H9 (cell line): Measurements from ENCODE around the gene VWA8. TPM values are rescaled to one million over a fixed set of nuclear protein-coding genes. Genes with fewer than 3 reads are reported as not detected.

Experiments used
- DNase-seq: peaks from one replicate; pipeline ENCODE4 v3.0.0-alpha.2; 2017
- H2AFZ ChIP-seq: one replicate; pipeline ENCODE4 v1.6.1; 2013; ENCODE audit warnings: mild to moderate bottlenecking, low read length, control low read depth, moderate library complexity
- H2AK5ac ChIP-seq: 2 replicates; pipeline ENCODE4 v1.6.1; 2013; ENCODE audit warnings: low read length, control low read depth, mixed read lengths; ENCODE audit not compliant: insufficient read length
- H2BK120ac ChIP-seq: one replicate; pipeline ENCODE4 v1.6.1; 2013; ENCODE audit warnings: low read depth, mild to moderate bottlenecking, low read length, control low read depth, inconsistent platforms; ENCODE audit not compliant: poor library complexity, severe bottlenecking
- H2BK12ac ChIP-seq: 2 replicates; pipeline ENCODE4 v1.6.1; 2013; ENCODE audit warnings: low read length, control low read depth, mixed read lengths, low read depth; ENCODE audit not compliant: insufficient read length
- H2BK15ac ChIP-seq: 2 replicates; pipeline ENCODE4 v1.6.1; 2013; ENCODE audit warnings: low read depth, low read length, control low read depth
- H2BK20ac ChIP-seq: one replicate; pipeline ENCODE4 v1.6.1; 2013; ENCODE audit warnings: low read depth, mild to moderate bottlenecking, low read length, control low read depth, inconsistent platforms; ENCODE audit not compliant: poor library complexity, severe bottlenecking
- H2BK5ac ChIP-seq: 2 replicates; pipeline ENCODE4 v1.6.1; 2013; ENCODE audit warnings: low read length, control low read depth, mixed read lengths; ENCODE audit not compliant: insufficient read length
- H3K14ac ChIP-seq: 2 replicates; pipeline ENCODE4 v1.6.1; 2013; ENCODE audit warnings: low read length, control low read depth; ENCODE audit not compliant: insufficient read depth
- H3K18ac ChIP-seq: 2 replicates; pipeline ENCODE4 v1.6.1; 2013; ENCODE audit warnings: low read depth, mild to moderate bottlenecking, mixed read lengths, low read length, control low read depth; ENCODE audit not compliant: insufficient read length
- H3K23ac ChIP-seq: 2 replicates; pipeline ENCODE4 v1.6.1; 2013; ENCODE audit warnings: low read length, control low read depth, mixed read lengths, low read depth; ENCODE audit not compliant: insufficient read length
- H3K23me2 ChIP-seq: 2 replicates; pipeline ENCODE4 v1.6.1; 2013; ENCODE audit warnings: low read depth, mild to moderate bottlenecking, mixed read lengths, low read length, control low read depth; ENCODE audit not compliant: insufficient read length, poor library complexity, severe bottlenecking
- H3K27ac ChIP-seq: 2 replicates; pipeline ENCODE4 v1.5.1; 2013; ENCODE audit warnings: low read length, control low read depth, mixed read lengths, low read depth; ENCODE audit not compliant: insufficient read length
- H3K27me3 ChIP-seq: 2 replicates; pipeline ENCODE4 v1.6.1; 2013; ENCODE audit warnings: low read length, control low read depth, inconsistent platforms; ENCODE audit not compliant: insufficient read depth
- H3K4ac ChIP-seq: 2 replicates; pipeline ENCODE4 v1.6.1; 2013; ENCODE audit warnings: low read depth, mild to moderate bottlenecking, control low read depth, inconsistent platforms, low read length, moderate library complexity
- H3K4me1 ChIP-seq: 2 replicates; pipeline ENCODE4 v1.6.1; 2013; ENCODE audit warnings: low read length, control low read depth, inconsistent platforms; ENCODE audit not compliant: insufficient read depth
- H3K4me2 ChIP-seq: 2 replicates; pipeline ENCODE4 v1.6.1; 2013; ENCODE audit warnings: low read length, control low read depth, mixed read lengths; ENCODE audit not compliant: insufficient read length, insufficient read depth
- H3K56ac ChIP-seq: 2 replicates; pipeline ENCODE4 v1.6.1; 2013; ENCODE audit warnings: low read depth, mild to moderate bottlenecking, mixed read lengths, low read length, control low read depth; ENCODE audit not compliant: insufficient read length
- H3K79me1 ChIP-seq: 2 replicates; pipeline ENCODE4 v1.6.1; 2013; ENCODE audit warnings: low read depth, mild to moderate bottlenecking, moderate library complexity, low read length, control low read depth, inconsistent platforms; ENCODE audit not compliant: insufficient read depth, poor library complexity, severe bottlenecking
- H3K79me2 ChIP-seq: 2 replicates; pipeline ENCODE4 v1.6.1; 2013; ENCODE audit warnings: low read length, control low read depth, inconsistent platforms; ENCODE audit not compliant: insufficient read depth
- H3K9ac ChIP-seq: 2 replicates; pipeline ENCODE4 v1.6.1; 2013; ENCODE audit warnings: low read length, control low read depth, mixed read lengths; ENCODE audit not compliant: insufficient read length; ENCODE audit errors: extremely low read depth
- H3K9me3 ChIP-seq: one replicate; pipeline ENCODE4 v1.6.1; 2013; ENCODE audit warnings: low read depth, low read length, inconsistent platforms; ENCODE audit not compliant: control insufficient read depth
- H3T11ph ChIP-seq: one replicate; pipeline ENCODE4 v1.6.1; 2013; ENCODE audit warnings: mild to moderate bottlenecking, low read length, control low read depth, inconsistent platforms
- H4K20me1 ChIP-seq: one replicate; pipeline ENCODE4 v1.6.1; 2013; ENCODE audit not compliant: control insufficient read depth, insufficient read length, insufficient read depth
- H4K5ac ChIP-seq: 2 replicates; pipeline ENCODE4 v1.6.1; 2013; ENCODE audit warnings: low read depth, mild to moderate bottlenecking, mixed read lengths, low read length, control low read depth; ENCODE audit not compliant: insufficient read length
- H4K8ac ChIP-seq: replicated peaks from 2 replicates; pipeline ENCODE4 v1.6.1; 2013; ENCODE audit warnings: low read length, control low read depth, mixed read lengths, low read depth; ENCODE audit not compliant: insufficient read length
- H4K91ac ChIP-seq: 2 replicates; pipeline ENCODE4 v1.6.1; 2013; ENCODE audit warnings: low read depth, mild to moderate bottlenecking, moderate library complexity, mixed read lengths, low read length, control low read depth; ENCODE audit not compliant: insufficient read length
- H3K27ac Mint-ChIP-seq, 3 experiments: 2 replicates in 2 of 3; 3 replicates in 1 of 3; pipeline ENCODE4 v1.8.0; 2020 to 2021; ENCODE audit warnings: mixed read lengths in 3 of 3, mild to moderate bottlenecking in 1 of 3, moderate library complexity in 1 of 3
- H3K27me3 Mint-ChIP-seq: 2 replicates; pipeline ENCODE4 v1.8.0; 2021; ENCODE audit warnings: low read depth, mild to moderate bottlenecking, moderate library complexity, mixed read lengths
- H3K36me3 Mint-ChIP-seq, 3 experiments: 2 replicates in 2 of 3; 3 replicates in 1 of 3; pipeline ENCODE4 v1.8.0; 2020 to 2021; ENCODE audit warnings: low read depth in 3 of 3, mixed read lengths in 3 of 3; ENCODE audit not compliant: insufficient read depth in 1 of 3
- H3K4me1 Mint-ChIP-seq, 2 experiments: 2 replicates each; pipeline ENCODE4 v1.8.0; 2020; ENCODE audit warnings: mixed read lengths in 2 of 2
- H3K4me3 Mint-ChIP-seq, 2 experiments: 2 replicates in 1 of 2; 3 replicates in 1 of 2; pipeline ENCODE4 v1.8.0; 2020 to 2021; ENCODE audit warnings: mild to moderate bottlenecking in 2 of 2, mixed read lengths in 2 of 2, moderate library complexity in 1 of 2
- H3K9me3 Mint-ChIP-seq, 2 experiments: 2 replicates in 1 of 2; 3 replicates in 1 of 2; pipeline ENCODE4 v1.8.0; 2020; ENCODE audit warnings: mild to moderate bottlenecking in 2 of 2, mixed read lengths in 2 of 2, moderate library complexity in 1 of 2
- CTCF ChIP-seq: fragments of 200-600 bp; sonication (generic); conservative IDR thresholded peaks from 3 replicates; pipeline ENCODE4 v1.8.0; 2021; ENCODE audit warnings: antibody characterized with exemption, mild to moderate bottlenecking
- WGBS: extraction: QIAGEN DNeasy Blood & Tissue Kit; methylation state at CpG from one replicate; pipeline ENCODE4 v1.1.7; 2013; ENCODE audit warnings: missing lambda C conversion rate, low lambda C conversion rate, mixed read lengths; ENCODE audit not compliant: insufficient read length; ENCODE audit errors: extremely low coverage; 5-methylcytosine and 5-hydroxymethylcytosine counted together
- total RNA-seq: library from RNA; stranded (reverse); gene quantifications from 2 replicates; pipeline ENCODE4 v1.2.1, GENCODE V29; 2021

Gene VWA8
- total RNA-seq, 1 experiment from 2014 or later, result 17.4 TPM

DNA sequence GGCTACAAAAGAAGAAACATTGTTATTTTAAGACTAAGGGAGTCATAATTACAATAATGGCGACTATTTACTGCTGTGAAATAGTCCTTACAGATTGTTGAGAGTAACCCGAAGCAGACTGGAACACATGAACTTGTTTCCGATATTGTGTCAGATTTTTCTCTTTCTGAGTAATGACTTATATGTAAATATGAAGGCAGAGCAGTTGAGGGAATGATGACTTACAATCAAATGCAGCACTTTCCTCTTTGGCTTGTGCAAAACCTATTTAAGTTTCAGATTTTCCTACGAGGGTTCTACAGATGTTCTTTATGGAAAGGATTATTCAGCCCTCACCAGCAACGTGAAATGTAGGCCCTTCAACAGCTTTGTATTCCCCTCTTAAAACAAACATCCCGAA, 304.9 kb downstream of the VWA8 start:
- H3K4me1 Mint-ChIP-seq, result no peaks in the 10 kb centered on the region
- H3K23ac ChIP-seq, result no peak overlapping the region
- H3K4me2 ChIP-seq, result no peak overlapping the region
- peaks cover 3 to 5% (median 5%) of the 10 kb centered on the region in 3 experiments; a peak in 5 of 7 replicates for H3K36me3 Mint-ChIP-seq
- no peak overlapping the region for H3K4me3 Mint-ChIP-seq
- H3K9me3 Mint-ChIP-seq, result peaks cover 0 to 3% of the 10 kb centered on the region in 2 experiments; a peak in 2 of 5 replicates
- no peaks in the 10 kb centered on the region for H3K9me3 ChIP-seq
- no peak overlapping the region for H3K4ac ChIP-seq
- no peak overlapping the region for H3K56ac ChIP-seq
- no peak overlapping the region for H2BK120ac ChIP-seq
- H3K27me3 ChIP-seq, result no peaks in the 10 kb centered on the region
- no peak overlapping the region for H3K9ac ChIP-seq
- no peak overlapping the region for H2BK20ac ChIP-seq
- WGBS, result no CpG with 5 or more reads among the region's 6 CpGs
- no peak overlapping the region for H3K18ac ChIP-seq
- no peaks in the 10 kb centered on the region for H3K4me1 ChIP-seq
- H3K27ac ChIP-seq, result no peak overlapping the region
- no peak overlapping the region for H2BK5ac ChIP-seq
- H2AK5ac ChIP-seq, result no peak overlapping the region
- no peak overlapping the region for H3K14ac ChIP-seq
- no peak for DNase-seq
- H4K91ac ChIP-seq, result no peak overlapping the region
- no peak overlapping the region for H4K8ac ChIP-seq
- H3K79me2 ChIP-seq, result no peaks in the 10 kb centered on the region
- no peak overlapping the region for H4K5ac ChIP-seq
- no peak overlapping the region for H3T11ph ChIP-seq
- no peaks in the 10 kb centered on the region for H3K23me2 ChIP-seq
- no peak overlapping the region for H2BK15ac ChIP-seq
- no peak overlapping the region for H2BK12ac ChIP-seq
- no peaks in the 10 kb centered on the region for H4K20me1 ChIP-seq
- H3K27me3 Mint-ChIP-seq, result no peaks in the 10 kb centered on the region
- H3K27ac Mint-ChIP-seq, result no peak overlapping the region
- no peak for TF ChIP-seq CTCF
- H2AFZ ChIP-seq, result no peak overlapping the region
- no peaks in the 10 kb centered on the region for H3K79me1 ChIP-seq
